OCI-LY1 (cell line): Measurements from ENCODE around the gene VPS11.

Experiments
- H2AFZ ChIP-seq: fragments of 200-600 bp; sonication (generic), shearing (Covaris generic); 2 replicates; pipeline ENCODE4 v1.6.0; 2014; ENCODE audit warnings: antibody characterized with exemption, mild to moderate bottlenecking, low read length
- H3F3A ChIP-seq: fragments of 200-600 bp; sonication (generic), shearing (Covaris generic); 2 replicates; pipeline ENCODE4 v1.6.0; 2014; ENCODE audit warnings: mild to moderate bottlenecking, antibody characterized with exemption, low read length, moderate library complexity; ENCODE audit not compliant: insufficient read depth
- H3K27ac ChIP-seq: fragments of 200-600 bp; sonication (generic); 2 replicates; pipeline ENCODE4 v1.5.1; 2014; ENCODE audit warnings: low read length, mixed run types, mild to moderate bottlenecking, low read depth; ENCODE audit not compliant: poor library complexity, severe bottlenecking
- H3K27me3 ChIP-seq: fragments of 200-600 bp; sonication (generic); 2 replicates; pipeline ENCODE4 v1.6.0; 2014; ENCODE audit warnings: antibody characterized with exemption, mild to moderate bottlenecking, low read length, moderate library complexity; ENCODE audit not compliant: insufficient read depth
- H3K36me3 ChIP-seq: fragments of 200-600 bp; sonication (generic); 2 replicates; pipeline ENCODE4 v1.6.1; 2014; ENCODE audit warnings: mild to moderate bottlenecking, antibody characterized with exemption, low read length, moderate library complexity, mixed read lengths; ENCODE audit not compliant: insufficient read depth
- H3K4me1 ChIP-seq: fragments of 200-600 bp; sonication (generic); 2 replicates; pipeline ENCODE4 v1.5.1; 2014; ENCODE audit warnings: mild to moderate bottlenecking, low read length, moderate library complexity; ENCODE audit not compliant: insufficient read depth, severe bottlenecking
- H3K4me2 ChIP-seq: fragments of 200-600 bp; sonication (generic), shearing (Covaris generic); 2 replicates; pipeline ENCODE4 v1.6.1; 2014; ENCODE audit warnings: low read length
- H3K4me3 ChIP-seq: fragments of 200-600 bp; sonication (generic); 2 replicates; pipeline ENCODE4 v1.5.1; 2014; ENCODE audit warnings: low read length, low read depth, mild to moderate bottlenecking, mixed read lengths; ENCODE audit not compliant: poor library complexity, severe bottlenecking
- H3K79me2 ChIP-seq: fragments of 200-600 bp; shearing (Covaris generic); 2 replicates; pipeline ENCODE4 v1.6.1; 2016; ENCODE audit warnings: mixed run types, low read length, mixed read lengths; ENCODE audit not compliant: insufficient read depth
- H3K9ac ChIP-seq: fragments of 200-600 bp; sonication (generic), shearing (Covaris generic); 2 replicates; pipeline ENCODE4 v1.6.1; 2014; ENCODE audit warnings: mild to moderate bottlenecking, low read length, mixed read lengths
- H3K9me2 ChIP-seq: fragments of 200-600 bp; sonication (generic), shearing (Covaris generic); 2 replicates; pipeline ENCODE4 v1.6.1; 2014; ENCODE audit warnings: low read depth, mild to moderate bottlenecking, low read length, mixed read lengths
- H3K9me3 ChIP-seq: fragments of 200-600 bp; shearing (Covaris generic); 2 replicates; pipeline ENCODE4 v1.6.1; 2014; ENCODE audit warnings: low read length, mixed read lengths
- H4K20me1 ChIP-seq: fragments of 200-600 bp; sonication (generic), shearing (Covaris generic); 2 replicates; pipeline ENCODE4 v1.6.0; 2016; ENCODE audit warnings: mild to moderate bottlenecking, low read length; ENCODE audit not compliant: insufficient read depth
- CTCF ChIP-seq: fragments of 200-600 bp; sonication (generic), shearing (Covaris generic); IDR thresholded peaks from 2 replicates; pipeline ENCODE4 v1.5.1; 2017; ENCODE audit warnings: mild to moderate bottlenecking, antibody characterized with exemption, low read length, moderate library complexity, mixed read lengths
- EZH2 ChIP-seq: fragments of 200-600 bp; sonication (generic), shearing (Covaris generic); IDR thresholded peaks from 2 replicates; pipeline ENCODE4 v1.8.0; 2017; ENCODE audit warnings: borderline replicate concordance, mixed run types, mild to moderate bottlenecking, antibody characterized with exemption, low read length, moderate library complexity, mixed read lengths

VPS11 gene

GRCh38 chr11:119084663-119085436 is 17.2 kb downstream of the VPS11 start, which contains the start of gene HMBS:
Gene HMBS, plus strand, starts transcription at chr11:119084881. Its CDS starts 153 bp downstream, at chr11:119085034.
- H2AFZ ChIP-seq: no peak within 1 kb of the TSS; the same call in 1 of the 2 replicates
- TF ChIP-seq EZH2: no peak
- H3K4me1 ChIP-seq: peaks cover 25% of the 10 kb centered on the region

GRCh38 chr11:119085437-119085847 is 17.8 kb downstream of the VPS11 start:
- H3K4me2 ChIP-seq: peak overlapping the region; percentile 78
- H3K4me1 ChIP-seq: peaks cover 25% of the 10 kb centered on the region
- H3K4me3 ChIP-seq: peak overlapping the region; percentile 93
- TF ChIP-seq EZH2: no peak
- TF ChIP-seq CTCF: no peak
- peak overlapping the region; percentile 93 for H3K9ac ChIP-seq
- no peak overlapping the region for H2AFZ ChIP-seq
- no peaks in the 10 kb centered on the region for H3K27me3 ChIP-seq
- H3F3A ChIP-seq: no peaks in the 10 kb centered on the region
- no peaks in the 10 kb centered on the region for H3K9me3 ChIP-seq
- peaks cover 9% of the 10 kb centered on the region; the same call in 1 of the 2 replicates for H3K79me2 ChIP-seq
- no peaks in the 10 kb centered on the region for H4K20me1 ChIP-seq
- peaks cover 19% of the 10 kb centered on the region; the same call in 1 of the 2 replicates for H3K36me3 ChIP-seq
- no peaks in the 10 kb centered on the region for H3K9me2 ChIP-seq
- H3K27ac ChIP-seq: peak overlapping the region; percentile 79

More at GRCh38 chr11:119084663-119085436, 17.2 kb downstream of the VPS11 start, which contains the start of gene HMBS:
- peaks cover 9% of the 10 kb centered on the region; the same call in 1 of the 2 replicates for H3K79me2 ChIP-seq
- no peaks in the 10 kb centered on the region for H3K27me3 ChIP-seq
- H3K4me2 ChIP-seq: peak within 1 kb of the TSS; percentile 78
- H4K20me1 ChIP-seq: no peaks in the 10 kb centered on the region
- H3K27ac ChIP-seq: peak within 1 kb of the TSS; percentile 79
- H3K9ac ChIP-seq: peak within 1 kb of the TSS; percentile 93
- H3K9me3 ChIP-seq: no peaks in the 10 kb centered on the region
- H3K36me3 ChIP-seq: peaks cover 22% of the 10 kb centered on the region; the same call in 1 of the 2 replicates
- H3K4me3 ChIP-seq: peak within 1 kb of the TSS; percentile 93
- no peaks in the 10 kb centered on the region for H3K9me2 ChIP-seq
- H3F3A ChIP-seq: no peaks in the 10 kb centered on the region

GRCh38 chr11:119087123-119087522 is 19.5 kb downstream of the VPS11 start:
- H3K36me3 ChIP-seq: peaks cover 16% of the 10 kb centered on the region; the same call in 1 of the 2 replicates
- no peaks in the 10 kb centered on the region for H3K9me3 ChIP-seq
- H3F3A ChIP-seq: peaks cover 3% of the 10 kb centered on the region; the same call in 1 of the 2 replicates
- peaks cover 25% of the 10 kb centered on the region for H3K4me1 ChIP-seq
- H3K9me2 ChIP-seq: no peaks in the 10 kb centered on the region
- H3K4me3 ChIP-seq: no peak overlapping the region
- peaks cover 9% of the 10 kb centered on the region; the same call in 1 of the 2 replicates for H3K79me2 ChIP-seq
- no peaks in the 10 kb centered on the region for H4K20me1 ChIP-seq
- H3K4me2 ChIP-seq: peak overlapping the region; percentile 19; the same call in 1 of the 2 replicates
- H2AFZ ChIP-seq: no peak overlapping the region
- H3K27me3 ChIP-seq: no peaks in the 10 kb centered on the region
- TF ChIP-seq EZH2: no peak
- no peak for TF ChIP-seq CTCF
- no peak overlapping the region; the same call in 1 of the 2 replicates for H3K9ac ChIP-seq
- peak overlapping the region; percentile 52 for H3K27ac ChIP-seq
